K562 (cell line): ENCODE data around the gene SPSB1. TPM values are rescaled to one million over a fixed set of nuclear protein-coding genes. Genes with fewer than 3 reads are reported as not detected.

ENCODE experiments used
- ATAC-seq: fragments of 200-7000 bp; cut with Tn5 transposase; 3 replicates; pipeline ENCODE4 v1.9.1; 2020; ENCODE audit warnings: moderate library complexity
- BruUV-seq: library from RNA; stranded (reverse); fragments of 400-500 nt; replicated peaks from 2 replicates; lab custom pipeline; 2021; lab: Mats Ljungman, UMichigan
- CTCF ChIA-PET: fragments of 300-600 bp; formaldehyde crosslinking; extraction: SDS; loops from one replicate; lab custom pipeline; 2021; ENCODE audit warnings: low intra/inter-chr PET ratio; lab: Yijun Ruan, JAX
- POLR2A ChIA-PET: fragments of 300-600, 350-650 bp; sonication (Branson Sonifier 250); formaldehyde crosslinking; extraction: SDS; loops from one replicate; lab custom pipeline; 2021; ENCODE audit warnings: antibody characterized with exemption, inconsistent platforms; lab: Yijun Ruan, JAX
- DNase-seq, 4 experiments: peaks; one replicate each; pipeline versions ENCODE4 v3.0.0 to v3.0.0-alpha.2; 2011 to 2018; ENCODE audit warnings: low spot score in 3 of 4, mixed read lengths in 3 of 4; ENCODE audit errors: extremely low read depth in 1 of 4
- FAIRE-seq: peaks from 2 replicates; lab custom pipeline; 2011; peaks lifted over from hg19 to GRCh38; lab: Jason Lieb, UNC
- H2AFZ ChIP-seq: 2 replicates; pipeline ENCODE4 v1.6.0; 2011; ENCODE audit warnings: low read depth, low read length, control low read depth, inconsistent platforms
- H3K27ac ChIP-seq: fragments of 200-600 bp; 3 replicates; pipeline ENCODE4 v1.8.0; 2011; ENCODE audit warnings: low read depth, mild to moderate bottlenecking, control low read depth, inconsistent platforms, low read length, moderate library complexity, mixed read lengths; ENCODE audit errors: extremely low read depth
- H3K27me3 ChIP-seq, 2 experiments: fragments of 300-600 bp in 1 of 2; 2 replicates in 1 of 2; 3 replicates in 1 of 2; pipeline versions ENCODE4 v1.6.0 to v1.8.0; 2011; ENCODE audit warnings: inconsistent platforms in 2 of 2, low read length in 2 of 2, mild to moderate bottlenecking in 1 of 2, mixed read lengths in 1 of 2, moderate library complexity in 1 of 2; ENCODE audit not compliant: control insufficient read depth in 2 of 2, insufficient read depth in 2 of 2
- H3K36me3 ChIP-seq: fragments of 300-600 bp; 3 replicates; pipeline ENCODE4 v1.8.0; 2011; ENCODE audit warnings: mild to moderate bottlenecking, low read length, inconsistent platforms; ENCODE audit not compliant: control insufficient read depth, insufficient read depth
- H3K4me1 ChIP-seq, 2 experiments: fragments of 200-600 bp in 1 of 2; replicated peaks in 1 of 2; 2 replicates in 1 of 2; 3 replicates in 1 of 2; pipeline versions ENCODE4 v1.5.1 to v1.8.0; 2011; ENCODE audit warnings: inconsistent platforms in 2 of 2, low read length in 2 of 2, mild to moderate bottlenecking in 1 of 2, mixed read lengths in 1 of 2, moderate library complexity in 1 of 2; ENCODE audit not compliant: control insufficient read depth in 2 of 2, insufficient read depth in 2 of 2
- H3K4me2 ChIP-seq: 2 replicates; pipeline ENCODE4 v1.6.1; 2011; ENCODE audit warnings: low read length, control low read depth, inconsistent platforms, mixed read lengths; ENCODE audit not compliant: insufficient read depth
- H3K4me3 ChIP-seq: fragments of 200-600 bp; sonication (generic), shearing (Covaris generic); 2 replicates; pipeline ENCODE4 v1.5.1; 2016; ENCODE audit warnings: control low read depth, inconsistent platforms
- H3K79me2 ChIP-seq: fragments of 200-600 bp; 3 replicates; pipeline ENCODE4 v1.8.0; 2011; ENCODE audit warnings: low read length, inconsistent platforms; ENCODE audit not compliant: control insufficient read depth, insufficient read depth
- H3K9ac ChIP-seq, 2 experiments: 2 replicates each; pipeline versions ENCODE4 v1.6.0 to v1.6.1; 2011; ENCODE audit warnings: low read depth in 2 of 2, low read length in 2 of 2, control low read depth in 1 of 2, inconsistent platforms in 1 of 2, mild to moderate bottlenecking in 1 of 2, mixed read lengths in 1 of 2; ENCODE audit not compliant: insufficient read depth in 1 of 2
- H3K9me1 ChIP-seq: one replicate; pipeline ENCODE4 v1.6.0; 2011; ENCODE audit warnings: inconsistent platforms, mild to moderate bottlenecking, low read length, moderate library complexity; ENCODE audit not compliant: control insufficient read depth, insufficient read depth
- H3K9me3 ChIP-seq: replicated peaks from 2 replicates; pipeline ENCODE4 v1.5.1; 2011; ENCODE audit warnings: low read depth, low read length, inconsistent platforms; ENCODE audit not compliant: control insufficient read depth, insufficient read depth
- H4K20me1 ChIP-seq: replicated peaks from 2 replicates; pipeline ENCODE4 v1.6.1; 2011; ENCODE audit warnings: low read length, inconsistent platforms, mixed read lengths; ENCODE audit not compliant: control insufficient read depth, insufficient read depth
- HDAC1 ChIP-seq, 2 experiments: fragments of 450-650 bp; IDR thresholded peaks; 2 replicates each; pipeline ENCODE4 v1.6.1; 2016 to 2017; ENCODE audit warnings: inconsistent platforms in 1 of 2, mild to moderate bottlenecking in 1 of 2, moderate library complexity in 1 of 2
- NBN ChIP-seq: fragments of 450-650 bp; IDR thresholded peaks from 2 replicates; pipeline ENCODE4 v1.6.1; 2016; ENCODE audit warnings: low read depth, mild to moderate bottlenecking
- RAD51 ChIP-seq: fragments of 450-650 bp; IDR thresholded peaks from 2 replicates; pipeline ENCODE4 v1.7.1; 2016; ENCODE audit warnings: low read depth, mild to moderate bottlenecking, borderline replicate concordance
- VEZF1 ChIP-seq: fragments of 200-800 bp; sonication (Bioruptor generic); IDR thresholded peaks from 2 replicates; pipeline ENCODE4 v1.6.1; 2017; ENCODE audit warnings: missing genetic modification characterization, missing compliant biosample characterization
- ZC3H11A ChIP-seq: IDR thresholded peaks from 2 replicates; pipeline ENCODE4 v1.6.1; 2012; ENCODE audit warnings: low read depth, low read length, improper control_type of control experiment
- ZNF146 ChIP-seq: IDR thresholded peaks from one replicate; pipeline ENCODE4 v1.6.1; 2018; ENCODE audit warnings: missing compliant biosample characterization; ENCODE audit not compliant: unreplicated experiment
- ZNF316 ChIP-seq: fragments of 450-650 bp; IDR thresholded peaks from 2 replicates; pipeline ENCODE4 v1.6.1; 2016
- WGBS: fragments of 100-300 bp; shearing (Covaris generic); methylation state at CpG from one replicate; pipeline ENCODE4 v1.1.6; 2016; ENCODE audit warnings: low coverage, mixed read lengths; ENCODE audit not compliant: insufficient coverage; ENCODE audit errors: missing lambda C conversion rate; 5-methylcytosine and 5-hydroxymethylcytosine counted together
- in situ Hi-C: fragments of 300-500 bp; cut with MboI; formaldehyde crosslinking; loops from 4 replicates; pipeline ENCODE4 v1.15.0; 2018; ENCODE audit warnings: inconsistent platforms, mixed read lengths
- intact Hi-C: fragments of 100-400 bp; cut with micrococcal nuclease; formaldehyde crosslinking; loops from 2 replicates; pipeline ENCODE4 v1.14.2; 2022
- polyA plus RNA-seq, 8 experiments: library from polyadenylated mRNA; depleted of rRNA in 4 of 8; stranded (reverse) in 5 of 8; unstranded in 3 of 8; fragments of >200 nt; fragmentation: Nextera tagmentation in 2 of 8; fragmentation: Illumina TruSeq in 1 of 8; extraction: Ambion mirVana in 2 of 8; extraction: Trizol in 1 of 8; gene quantifications; 2 replicates each; pipeline versions ENCODE4 v1.2.1 to v1.2.3, GENCODE V29; 2011 to 2014; ENCODE audit warnings: inconsistent platforms in 1 of 8, missing spikeins in 1 of 8
- total RNA-seq, 7 experiments: library from RNA; depleted of rRNA in 6 of 7; stranded (reverse); fragments of >200 nt in 6 of 7; fragmentation: Illumina TruSeq in 2 of 7; extraction: Trizol in 2 of 7; gene quantifications; 2 replicates each; pipeline versions ENCODE4 v1.2.1 to v1.2.3, GENCODE V29; 2011 to 2021; ENCODE audit warnings: low replicate concordance in 1 of 7

The SPSB1 gene
- total and polyA plus RNA-seq, 9 of the 15 experiments (the other 6 are each of a cell fraction or from before 2014, with no cell fraction given) = 0.06 to 0.35 (median 0.14) TPM; not detected in 6

GRCh38 chr1:9343269-9343668 lies 50.6 kb downstream of the SPSB1 start:
- no peak overlapping the region for H3K27ac ChIP-seq
- no peaks in the 10 kb centered on the region for H3K79me2 ChIP-seq
- no peak overlapping the region for H3K9ac ChIP-seq
- ChIA-PET POLR2A (no interaction called here), CTCF (no interaction called here)
- no peaks in the 10 kb centered on the region for H3K9me3 ChIP-seq
- H3K4me1 ChIP-seq = peaks cover 0 to 4% of the 10 kb centered on the region in 2 experiments; a peak in 1 of 5 replicates
- no peaks in the 10 kb centered on the region for H3K9me1 ChIP-seq
- WGBS = 22% methylated on average over 6 of the region's 6 CpGs
- no TSS peak for BruUV-seq
- ATAC-seq (no peak), FAIRE-seq (no peak), DNase-seq (no peak)
- peak; percentile 22 for TF ChIP-seq ZNF146
- TF ChIP-seq NBN = no peak
- H3K36me3 ChIP-seq = no peaks in the 10 kb centered on the region
- in situ Hi-C loops (no loop called here), intact Hi-C loops (no loop called here)
- no peak overlapping the region for H3K4me2 ChIP-seq
- H2AFZ ChIP-seq = no peak overlapping the region
- peaks cover 78 to 98% of the 10 kb centered on the region in 2 experiments for H3K27me3 ChIP-seq
- H3K4me3 ChIP-seq = no peak overlapping the region
- H4K20me1 ChIP-seq = peaks cover 25% of the 10 kb centered on the region

GRCh38 chr1:9344426-9345200 lies 51.9 kb downstream of the SPSB1 start:
- Histone ChIP-seq H3K9me3 (no peaks in the 10 kb centered on the region), H3K27me3 (peaks cover 81 to 98% of the 10 kb centered on the region in 2 experiments), H3K79me2 (no peaks in the 10 kb centered on the region), H4K20me1 (peaks cover 18% of the 10 kb centered on the region), H3K4me2 (no peak overlapping the region), H3K4me3 (no peak overlapping the region), H3K9ac (no peak overlapping the region), H2AFZ (no peak overlapping the region), H3K27ac (no peak overlapping the region), H3K4me1 (peaks cover 0 to 10% of the 10 kb centered on the region in 2 experiments; a peak in 2 of 5 replicates), H3K9me1 (no peaks in the 10 kb centered on the region), H3K36me3 (no peaks in the 10 kb centered on the region)
- in situ Hi-C loops = no loop called here
- ATAC-seq = no peak
- no peak for DNase-seq
- 2% methylated on average over 13 of the region's 13 CpGs for WGBS
- TF ChIP-seq VEZF1 (CRISPR knock-in tag) (no peak), HDAC1 (IDR thresholded peaks at IDR 0.05) (no peak), ZNF316 (no peak), RAD51 (no peak), ZC3H11A (no peak)
- no peak for FAIRE-seq
- ChIA-PET POLR2A (interaction anchor here (0.7 kb wide), 1 partner anchor 627 kb away, joined by 3 read pairs; no protein-coding TSS in a partner anchor), CTCF (interaction anchor here (0.7 kb wide), 1 partner anchor 104 kb away, joined by 3 read pairs; no protein-coding TSS in a partner anchor)
- BruUV-seq = no TSS peak
- intact Hi-C loops = no loop called here
